HG02943 (cell line): ENCODE measurements around the gene TTLL3.

Experiments used
- ATAC-seq: cut with Tn5 transposase; IDR thresholded peaks from one replicate; pipeline ENCODE4 v1.9.1; 2021; ENCODE audit warnings: mild to moderate bottlenecking, low read depth, moderate library complexity; ENCODE audit not compliant: unreplicated experiment

Gene TTLL3

GRCh38 chr3:9806137-9806536 is 3.9 kb upstream of the TTLL3 start:
- ATAC-seq: no peak

DNA sequence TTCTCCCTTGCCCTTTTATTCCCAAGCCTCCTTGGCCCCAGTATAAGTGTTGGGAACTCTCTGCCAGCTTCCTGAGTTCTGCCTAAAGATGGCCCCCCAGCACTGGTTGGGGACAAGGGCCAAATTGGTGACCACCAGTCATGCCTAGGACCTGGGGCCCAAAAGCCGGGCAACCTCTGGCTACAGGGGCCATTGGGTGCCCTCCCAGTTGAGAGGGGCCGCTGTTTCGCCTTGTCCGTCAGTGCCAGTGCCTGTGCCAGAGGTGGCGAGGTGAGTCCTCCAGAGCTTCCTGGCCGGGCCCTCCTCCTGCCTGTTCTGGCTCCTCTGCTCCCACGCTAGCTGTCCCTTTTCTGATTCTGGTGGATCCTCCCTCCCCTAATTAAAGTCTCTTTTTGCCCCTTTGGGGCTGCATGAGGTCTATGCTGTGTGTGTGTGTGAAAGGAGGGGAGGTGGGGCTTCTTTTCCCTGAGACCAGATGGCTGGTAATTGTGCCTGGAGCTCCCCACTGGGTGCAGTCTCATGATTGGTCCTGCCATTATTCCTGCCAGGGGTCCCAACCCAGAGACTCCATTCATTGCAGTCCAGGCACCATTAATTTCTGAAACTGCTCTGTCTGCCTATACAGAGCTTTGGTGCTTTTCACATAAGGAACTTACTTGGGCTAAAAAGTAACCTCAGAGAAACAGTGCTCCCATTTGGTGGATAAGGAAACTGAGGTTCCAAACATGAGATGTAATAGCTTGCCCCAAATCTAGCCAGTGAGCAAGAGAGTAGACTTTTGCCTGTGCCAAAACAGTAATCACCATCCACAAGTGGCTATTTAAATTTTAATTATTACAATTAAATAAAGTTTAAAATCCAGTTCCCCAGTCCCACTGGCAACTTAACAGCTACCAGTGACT is 3.1 kb upstream of the TTLL3 start:
- no peak for ATAC-seq

GRCh38 chr3:9807981-9808344 is 2.1 kb upstream of the TTLL3 start:
- ATAC-seq: no peak

DNA sequence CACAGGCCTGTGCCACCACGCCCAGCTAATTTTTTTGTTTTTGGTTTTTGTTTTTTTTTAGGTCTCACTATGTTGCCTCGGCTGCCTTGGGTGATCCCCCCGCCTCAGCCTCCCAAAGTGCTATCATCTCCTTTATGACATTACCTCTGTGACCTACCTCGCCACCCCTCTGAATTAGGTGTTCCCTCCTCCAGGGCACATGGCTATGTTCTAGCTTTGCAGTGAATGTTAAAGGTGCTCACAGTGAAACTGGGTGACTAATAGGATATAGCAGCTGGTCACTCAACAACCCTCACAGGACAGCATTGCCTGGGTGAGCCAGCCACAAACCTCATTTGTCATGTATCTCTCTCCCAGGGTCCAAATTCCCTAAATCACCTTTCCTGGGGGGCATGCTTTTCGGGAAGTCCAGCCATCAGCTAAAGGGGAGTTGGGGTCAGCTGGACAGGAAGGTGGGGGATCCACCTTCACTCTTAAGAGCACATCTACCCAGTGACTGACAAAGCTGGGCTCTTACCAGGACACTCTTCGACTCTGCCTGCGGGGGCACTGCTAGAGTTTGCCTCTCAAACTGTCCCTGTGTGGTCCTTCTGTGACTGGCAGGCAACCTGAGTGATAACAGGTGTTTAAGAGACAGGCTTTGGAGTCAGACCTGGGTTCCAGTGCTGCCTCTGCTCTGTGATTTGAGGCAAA is 1.6 kb upstream of the TTLL3 start:
- ATAC-seq: no peak

GRCh38 chr3:9809239-9809614 is 835 bp upstream of the TTLL3 start:
- no peak for ATAC-seq

DNA sequence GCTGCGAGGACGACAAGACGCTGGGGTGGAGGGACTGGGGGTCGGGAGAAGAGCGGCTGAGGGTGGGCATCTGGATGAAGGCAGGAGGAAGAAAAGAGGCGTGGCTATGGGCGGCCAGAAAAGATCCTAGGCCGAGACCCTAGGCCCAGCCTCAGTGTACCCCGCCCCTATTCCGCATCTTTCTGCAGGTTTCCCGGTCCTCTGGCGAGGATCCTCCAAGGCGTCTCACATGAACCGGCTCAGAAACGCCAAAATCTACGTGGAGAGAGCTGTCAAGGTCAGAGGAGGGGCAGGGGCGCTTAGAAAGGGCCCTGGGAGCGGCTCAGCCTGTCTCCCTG is 340 bp downstream of the TTLL3 start:
- ATAC-seq: no peak

- no peak for ATAC-seq
Measured at GRCh38 chr3:9810846-9811245, 784 bp downstream of the TTLL3 start.

DNA sequence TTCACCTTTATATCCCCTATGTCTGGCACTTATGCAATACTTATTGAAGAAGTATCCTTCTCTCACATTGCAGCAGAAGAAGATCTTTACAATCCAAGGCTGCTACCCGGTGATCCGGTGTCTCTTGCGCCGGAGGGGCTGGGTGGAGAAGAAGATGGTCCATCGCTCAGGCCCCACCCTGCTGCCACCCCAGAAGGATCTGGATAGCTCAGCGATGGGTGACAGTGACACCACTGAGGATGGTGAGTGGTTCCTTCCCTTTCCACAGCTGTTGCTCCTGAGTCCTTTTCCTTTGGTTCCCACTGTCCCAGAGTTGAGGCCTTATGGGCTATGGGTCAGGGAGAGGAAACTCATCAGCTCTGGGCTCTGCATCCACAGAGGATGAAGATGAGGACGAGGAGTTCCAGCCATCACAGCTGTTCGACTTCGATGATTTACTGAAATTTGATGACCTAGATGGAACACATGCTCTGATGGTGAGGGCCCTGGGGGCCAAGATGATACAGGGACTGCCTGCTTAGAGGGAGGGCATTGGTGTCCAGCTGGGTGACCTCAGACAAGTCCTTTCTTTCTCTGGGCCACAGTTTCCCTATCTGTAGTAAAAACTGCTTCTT is 2.9 kb downstream of the TTLL3 start:
- no peak for ATAC-seq

DNA sequence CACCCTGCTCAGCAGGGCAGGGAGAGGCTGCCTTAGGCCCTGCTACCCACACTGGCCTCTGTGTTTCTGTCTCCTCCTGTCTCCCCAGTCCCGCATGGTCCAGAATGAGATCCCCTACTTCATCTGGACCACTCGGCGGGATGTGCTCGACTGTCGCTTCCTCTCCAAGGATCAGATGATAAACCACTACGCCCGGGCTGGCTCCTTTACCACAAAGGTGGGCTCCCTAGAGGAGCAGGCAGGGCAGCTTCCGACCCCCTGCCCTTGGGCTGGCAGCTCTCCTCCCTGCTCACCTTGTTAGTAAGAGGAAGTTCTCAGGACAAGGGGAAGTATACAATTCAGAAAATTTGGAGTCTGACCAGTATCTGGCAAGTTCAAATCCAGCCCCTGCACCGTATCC is 5.9 kb downstream of the TTLL3 start:
- ATAC-seq: no peak

DNA sequence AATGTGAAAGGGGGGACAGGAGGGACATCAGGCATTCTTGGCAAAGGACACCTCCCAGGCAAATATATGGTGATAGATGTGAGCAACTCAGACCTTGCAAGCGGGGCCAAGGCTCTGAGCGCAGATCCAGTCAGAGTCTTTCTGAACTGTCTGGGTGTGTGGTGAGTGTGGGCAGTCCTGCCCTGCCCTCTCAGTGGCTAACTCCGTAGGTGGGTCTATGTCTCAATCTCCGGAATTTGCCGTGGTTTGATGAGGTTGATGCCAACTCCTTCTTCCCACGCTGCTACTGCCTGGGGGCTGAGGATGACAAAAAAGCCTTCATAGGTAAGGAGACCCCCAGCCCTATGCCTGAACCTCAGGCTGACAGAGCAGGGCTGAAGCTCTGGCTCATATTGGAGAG is 7.4 kb downstream of the TTLL3 start:
- ATAC-seq: no peak

DNA sequence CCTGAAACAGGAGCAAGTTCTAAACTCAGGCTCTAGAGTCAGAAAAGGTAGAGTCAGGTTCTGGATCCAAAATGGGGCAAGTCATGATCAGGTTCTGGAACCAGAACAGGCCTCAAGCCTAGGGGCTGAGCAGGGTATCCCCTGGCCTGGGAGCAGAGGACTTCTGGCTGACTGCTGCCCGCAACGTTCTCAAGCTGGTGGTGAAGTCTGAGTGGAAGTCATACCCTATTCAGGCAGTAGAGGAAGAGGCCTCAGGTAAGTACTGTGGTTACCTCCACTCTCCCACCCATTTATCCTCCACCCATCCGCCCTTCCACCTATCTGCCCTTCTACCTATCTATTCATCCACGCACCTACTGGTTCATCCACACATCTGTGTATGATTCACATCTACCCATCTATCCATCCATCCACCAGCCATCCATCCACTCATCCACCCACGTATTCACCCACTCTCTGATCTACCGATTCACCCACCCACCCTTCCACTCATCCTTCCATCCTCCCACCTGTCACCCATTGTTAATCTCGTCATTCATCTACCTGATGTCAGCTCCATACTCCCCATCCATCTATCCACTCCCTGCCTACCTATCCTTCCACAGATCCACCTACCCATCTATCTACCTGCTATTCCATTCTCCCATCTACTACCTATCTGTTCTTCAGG is 8.7 kb downstream of the TTLL3 start:
- ATAC-seq: no peak

- ATAC-seq: no peak
Measured at GRCh38 chr3:9820543-9820942, 10.5 kb downstream of the TTLL3 start.

GRCh38 chr3:9820946-9821345 is 10.9 kb downstream of the TTLL3 start:
- ATAC-seq: no peak

GRCh38 chr3:9825451-9826040 is 15.5 kb downstream of the TTLL3 start:
- ATAC-seq: no peak

DNA sequence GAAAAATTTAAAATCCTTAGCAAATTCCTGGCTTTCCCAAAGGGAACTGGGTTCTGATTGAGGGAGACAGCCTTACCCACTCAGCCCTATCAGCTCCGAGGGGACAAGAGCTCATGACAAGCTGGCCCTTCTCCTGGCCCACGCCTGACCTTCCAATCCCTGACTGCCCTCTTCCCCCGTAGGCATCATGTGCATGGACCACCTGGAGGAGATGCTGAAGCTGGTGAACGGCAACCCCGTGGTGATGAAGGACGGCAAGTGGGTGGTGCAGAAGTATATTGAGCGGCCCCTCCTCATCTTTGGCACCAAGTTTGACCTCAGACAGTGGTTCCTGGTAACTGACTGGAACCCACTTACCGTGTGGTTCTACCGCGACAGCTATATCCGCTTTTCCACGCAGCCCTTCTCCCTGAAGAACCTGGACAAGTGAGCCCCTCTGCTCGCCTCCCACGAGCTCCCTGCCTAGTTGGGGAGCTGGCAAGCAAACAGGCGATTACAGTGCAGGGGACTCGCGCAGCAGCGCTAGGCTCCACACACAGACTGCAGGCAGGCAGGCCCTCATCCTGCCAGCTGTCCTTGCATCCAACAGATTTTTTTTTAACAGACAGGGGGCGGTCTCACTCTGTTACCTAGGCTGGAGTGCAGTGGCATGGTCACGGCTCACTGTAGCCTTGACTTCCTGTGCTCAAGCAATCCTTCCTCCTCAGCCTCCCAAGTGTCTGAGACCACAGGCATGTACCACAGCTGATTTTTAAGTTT is 16.9 kb downstream of the TTLL3 start:
- no peak for ATAC-seq

DNA sequence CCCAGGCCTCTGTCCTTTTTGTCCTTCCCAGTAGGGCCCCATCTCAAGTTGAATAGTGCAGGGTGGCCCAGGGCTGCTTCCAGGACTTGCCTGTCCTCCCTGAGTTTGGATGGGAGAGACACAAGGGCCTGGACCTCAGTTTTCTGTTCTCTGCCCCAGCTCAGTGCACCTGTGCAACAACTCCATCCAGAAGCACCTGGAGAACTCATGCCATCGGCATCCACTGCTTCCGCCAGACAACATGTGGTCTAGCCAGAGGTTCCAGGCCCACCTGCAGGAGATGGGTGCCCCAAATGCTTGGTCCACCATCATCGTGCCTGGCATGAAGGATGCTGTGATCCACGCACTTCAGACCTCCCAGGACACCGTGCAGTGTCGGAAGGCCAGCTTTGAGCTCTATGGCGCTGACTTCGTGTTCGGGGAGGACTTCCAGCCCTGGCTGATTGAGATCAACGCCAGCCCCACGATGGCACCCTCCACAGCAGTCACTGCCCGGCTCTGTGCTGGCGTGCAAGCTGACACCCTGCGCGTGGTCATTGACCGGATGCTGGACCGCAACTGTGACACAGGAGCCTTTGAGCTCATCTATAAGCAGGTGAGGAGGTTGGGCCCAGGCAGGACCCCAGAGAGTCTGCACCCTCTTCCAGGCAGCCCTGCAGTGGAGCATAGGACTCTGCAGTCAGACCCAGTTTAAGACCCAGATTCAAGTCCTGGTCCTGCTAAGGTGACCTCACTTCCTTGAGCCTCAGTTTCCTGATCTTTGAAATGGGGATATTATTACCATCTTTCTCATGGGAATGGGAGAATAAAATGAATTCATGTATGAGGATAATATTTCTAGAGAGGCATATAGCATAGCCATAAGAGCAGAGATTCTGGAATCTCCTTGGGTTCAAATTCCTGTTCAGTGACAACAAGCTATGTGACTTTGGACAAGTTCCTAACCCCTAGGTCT is 19.0 kb downstream of the TTLL3 start:
- ATAC-seq: no peak

DNA sequence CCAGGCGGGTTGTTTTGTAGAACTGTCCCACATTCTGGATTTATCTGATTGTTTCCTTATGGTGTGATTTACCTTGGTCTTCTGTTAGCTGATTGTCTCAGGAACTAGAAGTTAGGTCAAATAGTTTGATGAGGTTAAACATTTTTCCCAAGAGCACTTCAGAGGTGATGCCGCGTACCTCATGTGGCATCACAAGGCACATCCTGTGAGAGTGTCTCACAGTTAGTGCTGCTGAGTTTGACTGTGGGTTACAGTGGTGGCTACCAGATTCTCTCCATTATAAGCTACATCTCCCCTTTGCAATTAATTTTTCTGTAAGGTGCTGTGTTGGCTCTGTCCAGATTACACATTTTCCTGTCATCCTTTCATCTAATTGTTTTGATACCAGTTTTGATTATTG is 21.2 kb downstream of the TTLL3 start:
- no peak for ATAC-seq

DNA sequence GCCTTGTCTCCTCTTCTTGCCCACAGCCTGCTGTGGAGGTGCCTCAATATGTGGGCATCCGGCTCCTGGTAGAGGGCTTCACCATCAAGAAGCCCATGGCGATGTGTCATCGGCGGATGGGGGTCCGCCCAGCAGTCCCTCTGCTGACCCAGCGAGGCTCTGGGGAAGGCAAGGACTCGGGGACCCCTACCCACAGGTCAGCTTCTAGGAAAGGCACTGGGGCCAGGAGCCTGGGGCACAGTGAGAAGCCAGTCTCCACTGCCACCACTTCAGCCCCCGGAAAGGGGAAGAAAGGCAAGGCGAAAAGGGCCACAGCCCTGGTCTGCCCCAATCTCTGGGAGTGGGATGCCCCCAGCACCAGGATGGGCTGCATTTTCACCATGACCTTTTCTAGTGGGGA is 23.0 kb downstream of the TTLL3 start:
- ATAC-seq: no peak
